SK-N-SH (cell line): ENCODE data around the gene ELN.

Source experiments
- CTCF ChIP-seq: fragments of 200-600 bp; sonication (generic); IDR thresholded peaks from 2 replicates; pipeline ENCODE4 v1.6.1; 2017; ENCODE audit warnings: antibody characterized with exemption, mild to moderate bottlenecking, moderate library complexity
- FOXJ3 ChIP-seq: sonication (generic); formaldehyde crosslinking; IDR thresholded peaks from 2 replicates; pipeline ENCODE4 v1.5.1; 2020; ENCODE audit warnings: mild to moderate bottlenecking, missing genetic modification reagents
- TF ChIP-seq, protein P1 (sequence below): IDR thresholded peaks from 2 replicates; pipeline ENCODE4 v1.4.0; 2012; ENCODE audit warnings: low read depth

DNA sequence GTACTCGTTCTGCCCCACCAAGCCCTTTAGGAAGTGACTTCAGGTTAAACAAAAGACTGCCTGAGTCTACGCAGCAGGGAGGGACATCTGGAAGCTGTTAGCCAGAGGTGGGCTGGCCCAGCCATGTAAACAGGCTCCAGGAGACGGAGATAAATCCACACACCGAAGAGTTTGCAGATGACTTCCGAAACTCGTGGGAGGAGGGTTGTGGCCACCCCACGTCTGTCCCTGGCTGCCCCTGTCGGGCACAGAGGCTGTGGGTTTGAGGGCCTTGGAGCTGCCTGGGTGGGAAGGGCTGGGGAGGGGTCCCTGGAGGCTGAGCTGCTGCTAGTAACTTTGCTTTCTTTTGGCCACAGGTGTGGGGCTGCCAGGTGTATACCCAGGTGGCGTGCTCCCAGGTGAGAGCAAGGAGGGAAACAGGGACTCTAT lies 15.6 kb downstream of the ELN start:
- no peak for TF ChIP-seq CTCF
- TF ChIP-seq, protein P1, sequence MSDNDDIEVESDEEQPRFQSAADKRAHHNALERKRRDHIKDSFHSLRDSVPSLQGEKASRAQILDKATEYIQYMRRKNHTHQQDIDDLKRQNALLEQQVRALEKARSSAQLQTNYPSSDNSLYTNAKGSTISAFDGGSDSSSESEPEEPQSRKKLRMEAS, result no peak
- peak; percentile 98 for TF ChIP-seq FOXJ3 (CRISPR knock-in tag)
